BE2C (cell line): ENCODE measurements around the gene USP36.

Experiments
- DNase-seq: peaks from one replicate; pipeline ENCODE4 v3.0.0-alpha.2; 2020
- H3K27me3 ChIP-seq: fragments of 250-450 bp; sonication (Bioruptor Pico); 2 replicates; pipeline ENCODE4 v1.5.1; 2020; ENCODE audit warnings: mild to moderate bottlenecking
- H3K36me3 ChIP-seq: fragments of 250-450 bp; sonication (Bioruptor Pico); 2 replicates; pipeline ENCODE4 v1.5.1; 2020; ENCODE audit warnings: mild to moderate bottlenecking
- H3K4me1 ChIP-seq: fragments of 250-450 bp; sonication (Bioruptor Pico); 2 replicates; pipeline ENCODE4 v1.5.1; 2020
- H3K4me3 ChIP-seq: 2 replicates; pipeline ENCODE4 v1.5.1; 2011; ENCODE audit warnings: low read depth, low read length
- H3K9me3 ChIP-seq: fragments of 250-450 bp; sonication (Bioruptor Pico); 2 replicates; pipeline ENCODE4 v1.5.1; 2020
- TF ChIP-seq, protein P1 (sequence below): IDR thresholded peaks from 2 replicates; pipeline ENCODE4 v1.5.1; 2012; ENCODE audit warnings: mild to moderate bottlenecking, low read depth, low read length

Gene USP36

DNA sequence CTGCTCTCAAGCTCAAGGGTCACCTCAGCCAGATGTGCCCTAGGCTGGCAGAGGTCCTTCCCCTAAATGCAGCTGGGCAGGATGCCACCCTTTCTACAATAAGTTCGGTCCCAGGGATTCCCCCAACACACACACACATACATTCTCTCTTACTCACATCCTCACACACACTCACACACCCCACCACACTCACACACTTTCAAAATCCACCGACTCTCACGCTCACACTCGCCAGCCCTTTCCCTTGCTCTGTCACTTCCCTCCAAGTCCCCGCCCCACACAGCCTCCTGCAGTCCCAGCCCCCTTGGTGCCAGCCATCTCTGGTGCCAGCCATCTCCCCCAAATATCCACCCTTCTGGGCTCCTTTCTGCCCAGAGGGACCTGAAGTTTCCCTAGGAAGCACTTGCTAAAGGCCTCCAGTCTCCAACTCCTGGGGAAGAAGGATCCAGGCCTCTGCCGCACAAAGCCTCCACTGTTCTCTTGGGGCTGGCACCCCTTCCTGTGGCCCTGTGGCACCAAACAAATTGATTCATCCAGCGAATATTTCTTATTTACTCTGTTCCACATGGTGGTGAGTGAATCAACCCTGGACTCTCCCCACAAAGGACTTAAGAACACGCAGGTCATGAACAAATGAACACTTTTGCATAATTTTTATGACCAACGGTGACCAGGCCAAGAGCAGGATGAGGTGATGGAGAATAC is 3.8 kb upstream of the USP36 start:
- DNase-seq, result no peak
- Histone ChIP-seq H3K4me3 (no peak overlapping the region), H3K36me3 (no peaks in the 10 kb centered on the region; the same call in 1 of the 2 replicates), H3K27me3 (no peaks in the 10 kb centered on the region), H3K4me1 (no peaks in the 10 kb centered on the region), H3K9me3 (no peaks in the 10 kb centered on the region)
- TF ChIP-seq, protein P1, sequence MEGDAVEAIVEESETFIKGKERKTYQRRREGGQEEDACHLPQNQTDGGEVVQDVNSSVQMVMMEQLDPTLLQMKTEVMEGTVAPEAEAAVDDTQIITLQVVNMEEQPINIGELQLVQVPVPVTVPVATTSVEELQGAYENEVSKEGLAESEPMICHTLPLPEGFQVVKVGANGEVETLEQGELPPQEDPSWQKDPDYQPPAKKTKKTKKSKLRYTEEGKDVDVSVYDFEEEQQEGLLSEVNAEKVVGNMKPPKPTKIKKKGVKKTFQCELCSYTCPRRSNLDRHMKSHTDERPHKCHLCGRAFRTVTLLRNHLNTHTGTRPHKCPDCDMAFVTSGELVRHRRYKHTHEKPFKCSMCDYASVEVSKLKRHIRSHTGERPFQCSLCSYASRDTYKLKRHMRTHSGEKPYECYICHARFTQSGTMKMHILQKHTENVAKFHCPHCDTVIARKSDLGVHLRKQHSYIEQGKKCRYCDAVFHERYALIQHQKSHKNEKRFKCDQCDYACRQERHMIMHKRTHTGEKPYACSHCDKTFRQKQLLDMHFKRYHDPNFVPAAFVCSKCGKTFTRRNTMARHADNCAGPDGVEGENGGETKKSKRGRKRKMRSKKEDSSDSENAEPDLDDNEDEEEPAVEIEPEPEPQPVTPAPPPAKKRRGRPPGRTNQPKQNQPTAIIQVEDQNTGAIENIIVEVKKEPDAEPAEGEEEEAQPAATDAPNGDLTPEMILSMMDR, result no peak

GRCh38 chr17:78842881-78843565 is 2.4 kb upstream of the USP36 start:
- TF ChIP-seq, protein P1, result peak; percentile 78
- Histone ChIP-seq H3K4me1 (no peaks in the 10 kb centered on the region), H3K36me3 (no peaks in the 10 kb centered on the region; the same call in none of the 2 replicates), H3K27me3 (no peaks in the 10 kb centered on the region), H3K9me3 (no peaks in the 10 kb centered on the region), H3K4me3 (no peak overlapping the region)
- peak; percentile 70 for DNase-seq

DNA sequence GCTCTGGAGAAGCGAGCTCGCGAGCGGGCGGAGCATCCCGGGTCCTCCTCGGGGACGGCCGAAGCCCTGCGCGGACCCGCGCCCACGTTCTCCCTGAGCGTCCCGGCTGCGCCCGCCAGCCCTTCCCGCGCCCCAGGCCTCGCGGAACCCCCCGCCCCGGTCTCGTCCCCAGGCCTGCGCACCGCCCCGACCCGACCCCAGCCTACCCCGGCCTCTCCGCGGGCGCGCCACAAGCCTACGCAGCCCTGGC is 159 bp downstream of the USP36 start:
- no peaks in the 10 kb centered on the region for H3K9me3 ChIP-seq
- no peaks in the 10 kb centered on the region; the same call in 1 of the 2 replicates for H3K4me1 ChIP-seq
- no peaks in the 10 kb centered on the region for H3K27me3 ChIP-seq
- DNase-seq, result no peak
- TF ChIP-seq, protein P1, result no peak
- peak overlapping the region; percentile 94 for H3K4me3 ChIP-seq
- peaks cover 24% of the 10 kb centered on the region for H3K36me3 ChIP-seq

- TF ChIP-seq, protein P1, result no peak
- Histone ChIP-seq H3K4me1 (no peaks in the 10 kb centered on the region; the same call in 1 of the 2 replicates), H3K4me3 (peak overlapping the region; percentile 94), H3K27me3 (no peaks in the 10 kb centered on the region), H3K36me3 (peaks cover 29% of the 10 kb centered on the region), H3K9me3 (no peaks in the 10 kb centered on the region)
- DNase-seq, result peak; percentile 28
Observed at GRCh38 chr17:78839762-78840529, 668 bp downstream of the USP36 start.

DNA sequence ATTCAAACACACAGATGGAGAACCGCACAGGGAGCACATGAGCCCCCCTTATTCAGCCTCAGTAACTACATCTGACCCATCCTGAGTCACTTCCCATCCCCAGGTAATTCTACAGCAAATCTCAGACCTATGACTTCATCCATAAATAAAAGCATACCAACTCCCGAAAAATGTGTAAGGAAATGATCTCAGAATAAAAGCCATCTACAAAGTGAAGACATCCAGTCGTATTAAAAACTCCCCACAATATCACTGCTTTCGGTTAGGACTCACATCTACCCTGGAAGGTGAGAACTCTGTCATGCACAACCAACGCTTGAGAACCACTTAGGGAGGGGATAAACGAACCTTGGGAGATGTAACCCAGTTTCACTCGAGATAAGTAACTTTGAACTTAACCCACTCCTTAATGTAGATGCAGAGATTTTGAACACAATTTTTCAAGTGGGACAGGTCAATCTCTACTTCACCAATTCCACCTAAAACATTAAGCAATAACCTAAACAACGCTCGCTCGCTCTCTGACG is 1.3 kb downstream of the USP36 start:
- H3K27me3 ChIP-seq, result no peaks in the 10 kb centered on the region
- H3K9me3 ChIP-seq, result no peaks in the 10 kb centered on the region
- TF ChIP-seq, protein P1, result no peak
- no peaks in the 10 kb centered on the region; the same call in 1 of the 2 replicates for H3K4me1 ChIP-seq
- peaks cover 34% of the 10 kb centered on the region for H3K36me3 ChIP-seq
- no peak for DNase-seq
- H3K4me3 ChIP-seq, result peak overlapping the region; percentile 94
